Hepatocyte (in vitro differentiated cells): ENCODE data around the gene FOSL1. TPM values are rescaled to one million over a fixed set of nuclear protein-coding genes. Genes with fewer than 3 reads are reported as not detected.

Experiments used
- DNase-seq: peaks from one replicate; pipeline ENCODE4 v3.0.0-alpha.2; 2016; ENCODE audit warnings: low spot score
- H2AFZ ChIP-seq: fragments of 200-600 bp; sonication (generic); 2 replicates; pipeline ENCODE4 v1.6.0; 2016; ENCODE audit warnings: antibody characterized with exemption, mild to moderate bottlenecking
- H3K27ac ChIP-seq: fragments of 200-600 bp; sonication (generic); 2 replicates; pipeline ENCODE4 v1.5.1; 2016; ENCODE audit warnings: mild to moderate bottlenecking
- H3K27me3 ChIP-seq: fragments of 200-600 bp; sonication (generic); 2 replicates; pipeline ENCODE4 v1.6.1; 2016
- H3K36me3 ChIP-seq: fragments of 200-600 bp; sonication (generic); replicated peaks from 2 replicates; pipeline ENCODE4 v1.5.1; 2016; ENCODE audit warnings: low read depth; ENCODE audit not compliant: insufficient read depth
- H3K4me1 ChIP-seq: fragments of 200-600 bp; sonication (generic); 2 replicates; pipeline ENCODE4 v1.5.1; 2016; ENCODE audit warnings: mild to moderate bottlenecking, moderate library complexity; ENCODE audit not compliant: insufficient read depth
- H3K4me2 ChIP-seq: fragments of 200-600 bp; sonication (generic); 2 replicates; pipeline ENCODE4 v1.6.0; 2016
- H3K4me3 ChIP-seq: fragments of 200-600 bp; sonication (generic); 2 replicates; pipeline ENCODE4 v1.5.1; 2016; ENCODE audit warnings: mild to moderate bottlenecking
- H3K79me2 ChIP-seq: fragments of 200-600 bp; sonication (generic); 2 replicates; pipeline ENCODE4 v1.6.0; 2017; ENCODE audit warnings: mild to moderate bottlenecking
- H3K9me2 ChIP-seq: fragments of 200-600 bp; sonication (generic); replicated peaks from 2 replicates; pipeline ENCODE4 v1.6.0; 2017; ENCODE audit warnings: mild to moderate bottlenecking; ENCODE audit not compliant: insufficient read depth
- H3K9me3 ChIP-seq: fragments of 200-600 bp; sonication (generic); 2 replicates; pipeline ENCODE4 v1.5.1; 2016; ENCODE audit warnings: low read depth, mild to moderate bottlenecking
- H4K20me1 ChIP-seq: fragments of 200-600 bp; sonication (generic); 2 replicates; pipeline ENCODE4 v1.6.0; 2016; ENCODE audit warnings: mild to moderate bottlenecking; ENCODE audit not compliant: insufficient read depth, poor library complexity, severe bottlenecking
- EZH2 ChIP-seq: fragments of 200-600 bp; sonication (generic); IDR thresholded peaks from 2 replicates; pipeline ENCODE4 v1.6.1; 2016; ENCODE audit warnings: antibody characterized with exemption, mild to moderate bottlenecking, borderline replicate concordance
- EZH2phosphoT487 ChIP-seq: fragments of 200-600 bp; sonication (generic); IDR thresholded peaks from one replicate; pipeline ENCODE4 v1.6.1; 2018; ENCODE audit warnings: antibody characterized with exemption, mild to moderate bottlenecking, low read depth, moderate library complexity; ENCODE audit not compliant: unreplicated experiment, severe bottlenecking
- WGBS: methylation state at CpG from one replicate; pipeline ENCODE4 v1.1.6; 2016; ENCODE audit warnings: low lambda C conversion rate; ENCODE audit errors: missing lambda C conversion rate; 5-methylcytosine and 5-hydroxymethylcytosine counted together
- polyA plus RNA-seq: library from polyadenylated mRNA; unstranded; fragments of >200 nt; fragmentation: Nextera tagmentation; extraction: Ambion mirVana; gene quantifications from 2 replicates; pipeline ENCODE4 v1.2.1, GENCODE V29; 2016
- total RNA-seq: library from RNA; depleted of rRNA; stranded (reverse); fragments of >200 nt; gene quantifications from 2 replicates; pipeline ENCODE4 v1.2.3, GENCODE V29; 2014
- TF ChIP-seq, protein P1 (sequence below): fragments of 200-600 bp; sonication (generic); IDR thresholded peaks from 2 replicates; pipeline ENCODE4 v1.5.1; 2016; ENCODE audit warnings: antibody characterized with exemption, mild to moderate bottlenecking; ENCODE audit not compliant: poor library complexity

FOSL1 gene
- total and polyA plus RNA-seq, 2 experiments from 2014 or later = 4.5 to 16.5 TPM

DNA sequence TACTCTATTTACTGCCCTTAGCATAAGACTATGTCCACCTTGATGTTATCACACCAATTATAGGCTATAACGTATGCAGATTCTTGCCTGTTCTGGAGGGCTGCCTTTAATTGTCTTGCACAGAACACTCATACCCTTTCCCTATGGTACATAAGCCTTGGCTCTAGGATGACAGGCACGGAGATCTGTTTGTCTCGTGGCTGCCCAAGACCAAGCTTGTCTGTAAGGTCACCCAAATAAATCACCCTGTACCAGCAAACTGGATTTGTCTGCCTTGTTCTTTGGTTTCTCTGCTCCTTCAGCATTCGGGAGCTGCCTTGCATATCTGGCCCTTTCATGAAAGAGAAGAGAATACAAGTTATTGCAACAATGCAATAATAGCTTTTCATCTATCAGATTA, 37.6 kb upstream of the FOSL1 start:
- H2AFZ ChIP-seq = no peak overlapping the region
- no peaks in the 10 kb centered on the region for H3K9me3 ChIP-seq
- WGBS = 53% methylated on average over 4 of the region's 4 CpGs
- H3K4me1 ChIP-seq = no peaks in the 10 kb centered on the region
- no peaks in the 10 kb centered on the region for H3K36me3 ChIP-seq
- TF ChIP-seq, protein P1, sequence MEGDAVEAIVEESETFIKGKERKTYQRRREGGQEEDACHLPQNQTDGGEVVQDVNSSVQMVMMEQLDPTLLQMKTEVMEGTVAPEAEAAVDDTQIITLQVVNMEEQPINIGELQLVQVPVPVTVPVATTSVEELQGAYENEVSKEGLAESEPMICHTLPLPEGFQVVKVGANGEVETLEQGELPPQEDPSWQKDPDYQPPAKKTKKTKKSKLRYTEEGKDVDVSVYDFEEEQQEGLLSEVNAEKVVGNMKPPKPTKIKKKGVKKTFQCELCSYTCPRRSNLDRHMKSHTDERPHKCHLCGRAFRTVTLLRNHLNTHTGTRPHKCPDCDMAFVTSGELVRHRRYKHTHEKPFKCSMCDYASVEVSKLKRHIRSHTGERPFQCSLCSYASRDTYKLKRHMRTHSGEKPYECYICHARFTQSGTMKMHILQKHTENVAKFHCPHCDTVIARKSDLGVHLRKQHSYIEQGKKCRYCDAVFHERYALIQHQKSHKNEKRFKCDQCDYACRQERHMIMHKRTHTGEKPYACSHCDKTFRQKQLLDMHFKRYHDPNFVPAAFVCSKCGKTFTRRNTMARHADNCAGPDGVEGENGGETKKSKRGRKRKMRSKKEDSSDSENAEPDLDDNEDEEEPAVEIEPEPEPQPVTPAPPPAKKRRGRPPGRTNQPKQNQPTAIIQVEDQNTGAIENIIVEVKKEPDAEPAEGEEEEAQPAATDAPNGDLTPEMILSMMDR = no peak
- TF ChIP-seq EZH2phosphoT487 (no peak), EZH2 (no peak)
- no peak overlapping the region for H3K4me2 ChIP-seq
- peaks cover 9% of the 10 kb centered on the region for H3K27me3 ChIP-seq
- DNase-seq = no peak
- H3K27ac ChIP-seq = no peak overlapping the region
- H3K4me3 ChIP-seq = no peak overlapping the region
- H3K9me2 ChIP-seq = no peaks in the 10 kb centered on the region
- no peaks in the 10 kb centered on the region for H4K20me1 ChIP-seq
- no peaks in the 10 kb centered on the region for H3K79me2 ChIP-seq

DNA sequence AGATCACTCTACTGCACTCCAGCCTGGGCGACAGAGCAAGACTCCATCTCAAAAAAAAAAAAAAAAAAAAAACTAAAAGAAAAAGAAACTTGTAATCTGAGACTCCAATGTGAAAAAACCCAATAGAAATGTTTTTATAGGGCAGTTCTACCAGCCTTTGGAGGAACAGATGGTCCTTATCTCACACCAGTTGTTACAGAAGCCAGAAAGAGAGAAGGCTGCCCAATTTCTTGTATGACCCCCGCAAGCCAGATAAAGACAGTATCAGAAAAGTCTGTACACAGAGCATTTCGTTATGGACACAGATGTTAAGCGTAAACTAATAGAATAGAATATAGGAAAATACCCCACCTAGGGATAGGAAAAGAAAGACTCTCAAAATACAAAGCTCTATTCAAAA, 33.8 kb upstream of the FOSL1 start:
- WGBS = 61% methylated on average over 4 of the region's 4 CpGs
- no peak for DNase-seq
- TF ChIP-seq EZH2phosphoT487 (no peak), EZH2 (no peak)
- TF ChIP-seq, protein P1 = no peak

DNA sequence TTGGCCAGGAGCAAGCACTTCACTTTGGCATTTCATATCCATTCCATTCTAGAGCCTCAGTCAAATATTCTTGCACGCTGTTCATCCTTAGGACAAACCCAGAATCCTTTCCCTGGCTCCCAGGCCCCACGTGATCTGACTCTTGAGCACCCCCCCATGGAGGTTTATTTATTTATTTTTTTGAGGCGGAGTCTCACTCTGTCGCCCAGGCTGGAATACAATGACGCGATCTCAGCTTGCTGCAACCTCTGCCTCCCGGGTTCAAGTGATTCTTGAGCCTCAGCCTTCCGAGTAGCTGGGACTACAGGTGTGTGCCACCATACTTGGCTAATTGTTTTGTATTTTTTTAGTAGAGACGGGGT, 32.4 kb upstream of the FOSL1 start:
- H3K4me1 ChIP-seq = no peaks in the 10 kb centered on the region
- H3K27ac ChIP-seq = no peak overlapping the region
- H3K27me3 ChIP-seq = peaks cover 2% of the 10 kb centered on the region
- H3K4me3 ChIP-seq = no peak overlapping the region
- H3K9me3 ChIP-seq = no peaks in the 10 kb centered on the region
- no peaks in the 10 kb centered on the region for H3K36me3 ChIP-seq
- H3K4me2 ChIP-seq = no peak overlapping the region
- no peak overlapping the region for H2AFZ ChIP-seq
- no peaks in the 10 kb centered on the region for H4K20me1 ChIP-seq
- WGBS = 44% methylated on average over 9 of the region's 9 CpGs
- no peaks in the 10 kb centered on the region for H3K9me2 ChIP-seq
- TF ChIP-seq EZH2 = no peak
- TF ChIP-seq, protein P1 = no peak
- no peak for TF ChIP-seq EZH2phosphoT487
- no peak for DNase-seq
- no peaks in the 10 kb centered on the region for H3K79me2 ChIP-seq

More for the DNA sequence above, 33.8 kb upstream of the FOSL1 start:
- Histone ChIP-seq H3K9me3 (no peaks in the 10 kb centered on the region), H3K27ac (no peak overlapping the region), H2AFZ (no peak overlapping the region), H3K9me2 (no peaks in the 10 kb centered on the region), H3K27me3 (peaks cover 9% of the 10 kb centered on the region), H3K4me1 (no peaks in the 10 kb centered on the region), H3K4me2 (no peak overlapping the region), H3K36me3 (no peaks in the 10 kb centered on the region), H4K20me1 (no peaks in the 10 kb centered on the region), H3K79me2 (no peaks in the 10 kb centered on the region), H3K4me3 (no peak overlapping the region)
